IMR-90 (cell line): ENCODE data around the gene PDZD2. TPM values are rescaled to one million over a fixed set of nuclear protein-coding genes. Genes with fewer than 3 reads are reported as not detected.

ENCODE experiments used
- ATAC-seq: fragments of 200-7000 bp; cut with Tn5 transposase; 2 replicates; pipeline ENCODE4 v1.9.1; 2020; ENCODE audit warnings: low read depth, mild to moderate bottlenecking, moderate library complexity
- BruUV-seq: library from RNA; stranded (reverse); fragments of 400-500 nt; replicated peaks from 2 replicates; lab custom pipeline; 2021; lab: Mats Ljungman, UMichigan
- CTCF ChIA-PET: fragments of 300-600 bp; formaldehyde crosslinking; extraction: SDS; loops from one replicate; lab custom pipeline; 2021; ENCODE audit warnings: antibody characterized with exemption; lab: Yijun Ruan, JAX
- POLR2A ChIA-PET: fragments of 300-600 bp; sonication (Branson Sonifier 250); formaldehyde crosslinking; loops from one replicate; lab custom pipeline; 2022; ENCODE audit warnings: antibody characterized with exemption; ENCODE audit not compliant: unreplicated experiment; lab: Charles Lee
- DNase-seq: peaks from one replicate; pipeline ENCODE4 v3.0.0; 2013
- H2AFZ ChIP-seq: replicated peaks from 2 replicates; pipeline ENCODE3; 2013; ENCODE audit warnings: low read length, mild to moderate bottlenecking; ENCODE audit not compliant: poor library complexity
- H2AK5ac ChIP-seq: 2 replicates; pipeline ENCODE4 v1.6.1; 2013; ENCODE audit warnings: low read depth, low read length, inconsistent platforms
- H2AK9ac ChIP-seq: replicated peaks from 2 replicates; pipeline ENCODE3; 2013; ENCODE audit warnings: mild to moderate bottlenecking, low read depth, low read length, moderate library complexity; ENCODE audit not compliant: poor library complexity
- H2BK120ac ChIP-seq: 2 replicates; pipeline ENCODE4 v1.6.1; 2013; ENCODE audit warnings: low read depth, low read length, inconsistent platforms
- H2BK15ac ChIP-seq: 3 replicates; pipeline ENCODE4 v1.6.1; 2013; ENCODE audit warnings: low read depth, low read length, inconsistent platforms
- H2BK20ac ChIP-seq: 2 replicates; pipeline ENCODE4 v1.6.1; 2013; ENCODE audit warnings: low read depth, mild to moderate bottlenecking, inconsistent platforms, low read length, moderate library complexity
- H2BK5ac ChIP-seq: 2 replicates; pipeline ENCODE4 v1.6.1; 2013; ENCODE audit warnings: mild to moderate bottlenecking, low read depth, low read length, inconsistent platforms; ENCODE audit not compliant: poor library complexity, severe bottlenecking
- H3K14ac ChIP-seq: replicated peaks from 2 replicates; pipeline ENCODE4 v1.6.1; 2013; ENCODE audit warnings: low read depth, low read length, inconsistent platforms
- H3K18ac ChIP-seq: 2 replicates; pipeline ENCODE4 v1.6.1; 2013; ENCODE audit warnings: low read depth, low read length, control low read depth
- H3K23ac ChIP-seq: 2 replicates; pipeline ENCODE4 v1.6.1; 2013; ENCODE audit warnings: low read depth, low read length, inconsistent platforms
- H3K27ac ChIP-seq: 2 replicates; pipeline ENCODE4 v1.5.1; 2013; ENCODE audit warnings: mild to moderate bottlenecking, control low read depth, low read length; ENCODE audit not compliant: insufficient read depth
- H3K27me3 ChIP-seq: 2 replicates; pipeline ENCODE4 v1.6.1; 2013; ENCODE audit warnings: low read length; ENCODE audit not compliant: control insufficient read depth, insufficient read depth
- H3K36me3 ChIP-seq: 2 replicates; pipeline ENCODE4 v1.6.1; 2013; ENCODE audit warnings: low read length, mixed read lengths; ENCODE audit not compliant: control insufficient read depth, insufficient read depth
- H3K4ac ChIP-seq: 2 replicates; pipeline ENCODE4 v1.6.1; 2013; ENCODE audit warnings: low read depth, low read length, inconsistent platforms
- H3K4me1 ChIP-seq: 2 replicates; pipeline ENCODE4 v1.6.1; 2013; ENCODE audit warnings: low read length, mixed read lengths; ENCODE audit not compliant: control insufficient read depth, insufficient read depth
- H3K4me2 ChIP-seq: 2 replicates; pipeline ENCODE4 v1.6.1; 2013; ENCODE audit warnings: low read depth, mild to moderate bottlenecking, control low read depth, low read length, moderate library complexity
- H3K4me3 ChIP-seq: 2 replicates; pipeline ENCODE4 v1.5.1; 2013; ENCODE audit warnings: low read depth, mild to moderate bottlenecking, control low read depth, low read length, moderate library complexity; ENCODE audit not compliant: insufficient read depth
- H3K56ac ChIP-seq: 2 replicates; pipeline ENCODE4 v1.6.1; 2013; ENCODE audit warnings: low read length, inconsistent platforms; ENCODE audit not compliant: insufficient read depth; ENCODE audit errors: extremely low read depth
- H3K79me1 ChIP-seq, 2 experiments: 2 replicates each; pipeline ENCODE4 v1.6.1; 2013; ENCODE audit warnings: low read length in 2 of 2, inconsistent platforms in 1 of 2, low read depth in 1 of 2
- H3K9ac ChIP-seq: 2 replicates; pipeline ENCODE4 v1.6.1; 2013; ENCODE audit warnings: low read depth, low read length, control low read depth
- H3K9me1 ChIP-seq: 2 replicates; pipeline ENCODE4 v1.6.1; 2013; ENCODE audit warnings: low read length, inconsistent platforms; ENCODE audit not compliant: insufficient read depth
- H3K9me3 ChIP-seq: 2 replicates; pipeline ENCODE4 v1.6.1; 2013; ENCODE audit warnings: low read length; ENCODE audit not compliant: control insufficient read depth, insufficient read depth
- H4K20me1 ChIP-seq: 2 replicates; pipeline ENCODE4 v1.6.1; 2013; ENCODE audit warnings: low read length, inconsistent platforms; ENCODE audit not compliant: insufficient read depth
- H4K5ac ChIP-seq: 2 replicates; pipeline ENCODE4 v1.6.1; 2013; ENCODE audit warnings: mild to moderate bottlenecking, low read depth, low read length, control low read depth
- H4K8ac ChIP-seq, 2 experiments: 2 replicates each; pipeline ENCODE4 v1.6.1; 2013; ENCODE audit warnings: low read depth in 2 of 2, low read length in 2 of 2, control low read depth in 1 of 2, inconsistent platforms in 1 of 2
- H4K91ac ChIP-seq: 2 replicates; pipeline ENCODE4 v1.6.1; 2013; ENCODE audit warnings: low read depth, low read length, inconsistent platforms; ENCODE audit not compliant: insufficient read depth
- CEBPB ChIP-seq: IDR thresholded peaks from 2 replicates; pipeline ENCODE4 v1.6.1; 2012; ENCODE audit warnings: low read depth, low read length, improper control_type of control experiment
- CTCF ChIP-seq: conservative IDR thresholded peaks from 2 replicates; pipeline ENCODE4 v1.5.1; 2012; ENCODE audit warnings: mild to moderate bottlenecking, low read depth, low read length, improper control_type of control experiment
- ELK1 ChIP-seq: fragments of 150-350 bp; IDR thresholded peaks from 2 replicates; pipeline ENCODE4 v1.6.1; 2016; ENCODE audit warnings: low read depth, mild to moderate bottlenecking, low read length, moderate library complexity, borderline replicate concordance
- FOS ChIP-seq: fragments of 150-350 bp; IDR thresholded peaks from 2 replicates; pipeline ENCODE4 v1.6.1; 2016; ENCODE audit warnings: low read depth, low read length
- MAFK ChIP-seq: IDR thresholded peaks from 2 replicates; pipeline ENCODE4 v1.6.1; 2012; ENCODE audit warnings: low read depth, low read length, improper control_type of control experiment
- MAZ ChIP-seq: IDR thresholded peaks from 2 replicates; pipeline ENCODE4 v1.6.1; 2012; ENCODE audit warnings: low read depth, mild to moderate bottlenecking, low read length, improper control_type of control experiment, moderate library complexity, borderline replicate concordance
- MXI1 ChIP-seq: IDR thresholded peaks from 2 replicates; pipeline ENCODE4 v1.6.1; 2012; ENCODE audit warnings: low read depth, mild to moderate bottlenecking, low read length, moderate library complexity, borderline replicate concordance
- NFE2L2 ChIP-seq: fragments of 150-350 bp; IDR thresholded peaks from 2 replicates; pipeline ENCODE4 v1.6.1; 2016; ENCODE audit warnings: low read depth, mild to moderate bottlenecking, low read length
- POLR2A ChIP-seq: IDR thresholded peaks from 2 replicates; pipeline ENCODE4 v1.6.1; 2012; ENCODE audit warnings: mild to moderate bottlenecking, low read depth, low read length
- RAD21 ChIP-seq: IDR thresholded peaks from 2 replicates; pipeline ENCODE4 v1.6.1; 2012; ENCODE audit warnings: low read length, improper control_type of control experiment
- RFX5 ChIP-seq: IDR thresholded peaks from 2 replicates; pipeline ENCODE4 v1.8.0; 2012; ENCODE audit warnings: low read depth, mild to moderate bottlenecking, low read length, moderate library complexity
- SMC3 ChIP-seq: fragments of 150-350 bp; IDR thresholded peaks from 2 replicates; pipeline ENCODE4 v1.6.1; 2016; ENCODE audit warnings: low read depth, mild to moderate bottlenecking, antibody characterized with exemption, low read length, moderate library complexity
- USF2 ChIP-seq: fragments of 150-350 bp; IDR thresholded peaks from 2 replicates; pipeline ENCODE4 v1.6.1; 2017; ENCODE audit warnings: mild to moderate bottlenecking, antibody characterized with exemption, low read length, low read depth
- WGBS, 2 experiments: methylation state at CpG; one replicate each; pipeline versions ENCODE4 v1.1.5 to v1.1.7; 2013; ENCODE audit warnings: missing lambda C conversion rate in 2 of 2; ENCODE audit not compliant: insufficient read length in 1 of 2; ENCODE audit errors: extremely low coverage in 2 of 2; 5-methylcytosine and 5-hydroxymethylcytosine counted together
- dilution Hi-C: fragments of 300-500 bp; cut with HindIII; formaldehyde crosslinking; loops from one replicate; pipeline ENCODE4 v1.14.3; 2018; ENCODE audit warnings: low sequenced_read_pairs; ENCODE audit not compliant: unreplicated experiment
- in situ Hi-C: fragments of 300-500 bp; cut with MboI; formaldehyde crosslinking; loops from 3 replicates; pipeline ENCODE4 v1.14.3; 2019; ENCODE audit warnings: low sequenced_read_pairs, inconsistent platforms, mixed read lengths
- intact Hi-C: fragments of 100-400 bp; cut with micrococcal nuclease; formaldehyde crosslinking; loops from 2 replicates; pipeline ENCODE4 v1.10.0; 2022
- polyA plus RNA-seq, 3 experiments: library from polyadenylated mRNA; depleted of rRNA; stranded (reverse); fragments of >200 nt; gene quantifications; 2 replicates each; pipeline ENCODE4 v1.2.3, GENCODE V29; 2012; ENCODE audit warnings: low replicate concordance in 1 of 3
- total RNA-seq: library from RNA; depleted of rRNA; stranded (reverse); fragments of >200 nt; gene quantifications from 2 replicates; pipeline ENCODE4 v1.2.3, GENCODE V29; 2012

Gene PDZD2
- total and polyA plus RNA-seq, 2 of the 4 experiments (the other 2 are of a cell fraction) = under 0.01 to 0.02 TPM

- H3K18ac ChIP-seq = no peak overlapping the region
- no peak overlapping the region for H4K5ac ChIP-seq
- DNase-seq (no peak), ATAC-seq (no peak)
- BruUV-seq = no TSS peak
- no CpG with 5 or more reads among the region's 4 CpGs for WGBS, 2 experiments
- no peaks in the 10 kb centered on the region for H4K20me1 ChIP-seq
- H3K27ac ChIP-seq = no peak overlapping the region
- H3K56ac ChIP-seq = no peak overlapping the region
- H3K4ac ChIP-seq = no peak overlapping the region
- in situ Hi-C loops = no loop called here
- H2BK5ac ChIP-seq = no peak overlapping the region
- no peak overlapping the region for H2BK15ac ChIP-seq
- dilution Hi-C loops = no loop called here
- POLR2A ChIA-PET = no interaction called here
- H4K91ac ChIP-seq = no peak overlapping the region
- no peaks in the 10 kb centered on the region for H3K79me1 ChIP-seq
- intact Hi-C loops = no loop called here
- H3K9ac ChIP-seq = no peak overlapping the region
- H2AK9ac ChIP-seq = no peak overlapping the region
- H2BK120ac ChIP-seq = no peak overlapping the region
- H4K8ac ChIP-seq = no peak overlapping the region
- H2AK5ac ChIP-seq = no peak overlapping the region
- no peak overlapping the region for H3K14ac ChIP-seq
- no peak overlapping the region for H3K4me3 ChIP-seq
- H3K4me1 ChIP-seq = peaks cover 5% of the 10 kb centered on the region
- H3K36me3 ChIP-seq = no peaks in the 10 kb centered on the region
- H3K23ac ChIP-seq = no peak overlapping the region
- no peaks in the 10 kb centered on the region for H3K9me3 ChIP-seq
- H3K9me1 ChIP-seq = peaks cover 5% of the 10 kb centered on the region; the same call in 1 of the 2 replicates
- H3K27me3 ChIP-seq = peaks cover 8% of the 10 kb centered on the region
- H2AFZ ChIP-seq = no peak overlapping the region
- TF ChIP-seq FOS (no peak), USF2 (no peak), RAD21 (no peak), SMC3 (no peak), MXI1 (no peak), CEBPB (no peak), RFX5 (no peak), ELK1 (no peak), MAZ (no peak), NFE2L2 (no peak), POLR2A (no peak), CTCF (no peak), MAFK (no peak)
- no peak overlapping the region for H3K4me2 ChIP-seq
- CTCF ChIA-PET = no interaction called here
- no peak overlapping the region for H2BK20ac ChIP-seq
Measured at GRCh38 chr5:31983851-31984250, 344.9 kb downstream of the PDZD2 start.
